Choroid plexus epithelial cell (primary cell): ENCODE measurements around the gene ADAMTS5.

ENCODE experiments used
- DNase-seq: peaks from one replicate; pipeline ENCODE4 v3.0.0-alpha.2; 2010; ENCODE audit warnings: low read depth
- H3K4me3 ChIP-seq: 2 replicates; pipeline ENCODE4 v1.5.1; 2011; ENCODE audit warnings: low read depth, mild to moderate bottlenecking, control low read depth, low read length, moderate library complexity
- CTCF ChIP-seq: conservative IDR thresholded peaks from 2 replicates; pipeline ENCODE4 v1.5.1; 2011; ENCODE audit warnings: low read depth, mild to moderate bottlenecking, control low read depth, inconsistent platforms, low read length, moderate library complexity

Gene ADAMTS5

GRCh38 chr21:26920055-26920454, 46.8 kb downstream of the ADAMTS5 start:
- DNase-seq, result peak; percentile 36
- H3K4me3 ChIP-seq, result no peak overlapping the region
- no peak for TF ChIP-seq CTCF

GRCh38 chr21:26918323-26919079, 48.4 kb downstream of the ADAMTS5 start:
- TF ChIP-seq CTCF, result no peak
- no peak overlapping the region for H3K4me3 ChIP-seq
- peak; percentile 69 for DNase-seq

- H3K4me3 ChIP-seq, result no peak overlapping the region
- no peak for DNase-seq
- TF ChIP-seq CTCF, result no peak
These were observed 50.1 kb downstream of the ADAMTS5 start for GRCh38 chr21:26916799-26917198.

- H3K4me3 ChIP-seq, result no peak overlapping the region
- no peak for TF ChIP-seq CTCF
- DNase-seq, result no peak
These were observed 52.3 kb downstream of the ADAMTS5 start for GRCh38 chr21:26914557-26914956.

GRCh38 chr21:26912466-26912865, 54.4 kb downstream of the ADAMTS5 start:
- no peak for DNase-seq
- H3K4me3 ChIP-seq, result no peak overlapping the region
- no peak for TF ChIP-seq CTCF

- H3K4me3 ChIP-seq, result no peak overlapping the region
- DNase-seq, result peak; percentile 70
- TF ChIP-seq CTCF, result peak; percentile 61
These were observed 56.9 kb downstream of the ADAMTS5 start for GRCh38 chr21:26909972-26910371.

GRCh38 chr21:26900980-26901379, 65.9 kb downstream of the ADAMTS5 start:
- H3K4me3 ChIP-seq, result no peak overlapping the region
- no peak for DNase-seq
- TF ChIP-seq CTCF, result no peak
